CD4-positive, alpha-beta memory T cell (primary cell): Measurements from ENCODE around the gene NDUFA12. TPM values are rescaled to one million over a fixed set of nuclear protein-coding genes. Genes with fewer than 3 reads are reported as not detected.
A peak's percentile ranks its signal among the peaks of the same experiment; 100 is the strongest.

Source experiments
- CTCF ChIA-PET: fragments of 350-600 bp; sonication (Branson Sonifier 250); formaldehyde crosslinking; loops from one replicate; lab custom pipeline; 2021; ENCODE audit warnings: inconsistent platforms; ENCODE audit not compliant: partially characterized antibody; lab: Charles Lee
- POLR2A ChIA-PET: fragments of 350-600 bp; sonication (Branson Sonifier 250); formaldehyde crosslinking; loops from one replicate; lab custom pipeline; 2021; ENCODE audit not compliant: partially characterized antibody; lab: Charles Lee
- DNase-seq, 5 donors: peaks; one replicate each; pipeline versions ENCODE4 v3.0.0 to v3.0.0-alpha.2; 2020 to 2022; ENCODE audit warnings: mixed read lengths in 1 of 5
- H3K27ac ChIP-seq: one replicate; pipeline ENCODE4 v1.7.0; 2013; ENCODE audit warnings: low read depth, low read length
- H3K27me3 ChIP-seq: 2 replicates; pipeline ENCODE4 v1.7.0; 2013; ENCODE audit warnings: mild to moderate bottlenecking, low read length, moderate library complexity; ENCODE audit not compliant: insufficient read depth
- H3K36me3 ChIP-seq: 2 replicates; pipeline ENCODE4 v1.7.0; 2013; ENCODE audit warnings: mild to moderate bottlenecking, low read length, moderate library complexity; ENCODE audit not compliant: insufficient read depth
- H3K4me1 ChIP-seq: 2 replicates; pipeline ENCODE4 v1.7.0; 2013; ENCODE audit warnings: mild to moderate bottlenecking, low read length, moderate library complexity; ENCODE audit not compliant: insufficient read depth
- H3K4me3 ChIP-seq, 2 donors: one replicate each; pipeline ENCODE4 v1.7.0; 2013; ENCODE audit warnings: low read length in 2 of 2, mild to moderate bottlenecking in 1 of 2
- H3K9me3 ChIP-seq, 2 donors: one replicate each; pipeline ENCODE4 v1.7.0; 2013; ENCODE audit warnings: low read length in 2 of 2, control low read depth in 1 of 2; ENCODE audit not compliant: control insufficient read depth in 1 of 2
- H3K27ac Mint-ChIP-seq, 7 donors: one replicate each; pipeline ENCODE4 v1.8.0; 2020 to 2021; ENCODE audit warnings: mixed read lengths in 7 of 7, mild to moderate bottlenecking in 6 of 7, inconsistent platforms in 3 of 7, moderate library complexity in 3 of 7
- H3K27me3 Mint-ChIP-seq, 2 donors: one replicate each; pipeline ENCODE4 v1.8.0; 2020 to 2021; ENCODE audit warnings: mixed read lengths in 2 of 2
- H3K36me3 Mint-ChIP-seq, 2 donors: one replicate each; pipeline ENCODE4 v1.8.0; 2020 to 2021; ENCODE audit warnings: mixed read lengths in 2 of 2, inconsistent platforms in 1 of 2, mild to moderate bottlenecking in 1 of 2
- H3K4me1 Mint-ChIP-seq, 4 donors: one replicate each; pipeline ENCODE4 v1.8.0; 2020 to 2021; ENCODE audit warnings: mixed read lengths in 4 of 4, mild to moderate bottlenecking in 1 of 4
- H3K4me3 Mint-ChIP-seq, 8 donors: one replicate each; pipeline ENCODE4 v1.8.0; 2020 to 2021; ENCODE audit warnings: mixed read lengths in 8 of 8, mild to moderate bottlenecking in 7 of 8, moderate library complexity in 6 of 8, inconsistent platforms in 3 of 8
- H3K9me3 Mint-ChIP-seq, 8 donors: one replicate each; pipeline ENCODE4 v1.8.0; 2020 to 2021; ENCODE audit warnings: mixed read lengths in 8 of 8, mild to moderate bottlenecking in 5 of 8, inconsistent platforms in 3 of 8, moderate library complexity in 1 of 8
- intact Hi-C: fragments of 100-400 bp; cut with micrococcal nuclease; formaldehyde crosslinking; loops from one replicate; pipeline ENCODE4 v1.15.1; 2023
- polyA plus RNA-seq, 2 donors: library from polyadenylated mRNA; unstranded; fragments of 300-500 nt; fragmentation: Illumina TruSeq; gene quantifications; one replicate each; pipeline ENCODE4 v1.2.3, GENCODE V29; 2021
- total RNA-seq, 2 experiments: library from RNA; stranded (reverse); gene quantifications; one replicate each; pipeline ENCODE4 v1.2.3, GENCODE V29; 2021

Gene NDUFA12
- total and polyA plus RNA-seq, 4 experiments from 2014 or later, result 55.5 to 557 (median 170) TPM

DNA sequence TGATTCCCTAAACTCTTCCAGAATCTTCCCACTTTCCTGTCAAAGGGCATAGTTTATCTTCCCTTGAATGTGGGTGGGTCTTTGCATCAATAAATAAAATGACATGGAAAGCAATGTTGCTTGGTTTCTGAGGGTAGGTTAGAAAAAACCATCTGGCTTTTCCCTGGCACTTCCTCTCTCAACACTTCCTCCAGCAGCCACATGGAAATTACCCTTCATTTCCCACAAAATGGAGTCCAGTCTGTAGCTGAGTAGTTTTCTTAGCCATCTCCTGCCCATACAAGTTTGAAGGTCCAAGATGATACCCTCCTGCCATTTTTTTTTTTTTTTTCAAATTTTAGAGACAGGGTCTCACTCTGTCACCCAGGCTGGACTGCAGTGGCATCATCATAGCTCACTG, 11.1 kb upstream of the NDUFA12 start:
- CTCF ChIA-PET, result interaction anchor here (0.7 to 1.2 kb wide), 4 partner anchors 11 to 62 kb away, joined by 3 to 7 read pairs (median 4); partner anchors contain the start of gene NDUFA12
- Mint-ChIP-seq H3K27me3 (no peaks in the 10 kb centered on the region), H3K4me3 (no peak overlapping the region), H3K27ac (peak overlapping the region in 1 of 7 donors; percentile 68), H3K9me3 (peaks cover 0 to 10% (median 6%) of the 10 kb centered on the region in 8 donors), H3K4me1 (no peaks in the 10 kb centered on the region), H3K36me3 (peaks cover 3 to 18% of the 10 kb centered on the region in 2 donors)
- intact Hi-C loops, result no loop called here
- H3K36me3 ChIP-seq, result no peaks in the 10 kb centered on the region
- POLR2A ChIA-PET, result interaction anchor here (0.7 to 3.5 kb wide), 2 partner anchors 11 to 64 kb away, joined by 3 to 17 read pairs; partner anchors contain the start of gene NDUFA12
- no peaks in the 10 kb centered on the region for H3K4me1 ChIP-seq
- H3K9me3 ChIP-seq, result no peaks in the 10 kb centered on the region
- no peaks in the 10 kb centered on the region for H3K27me3 ChIP-seq
- no peak overlapping the region for H3K4me3 ChIP-seq
- no peak for DNase-seq
- H3K27ac ChIP-seq, result no peak overlapping the region

GRCh38 chr12:95006206-95006605, 2.7 kb upstream of the NDUFA12 start:
- intact Hi-C loops, result loop anchor here (10.0 kb wide), 1 partner anchor 541 kb away; no protein-coding TSS in a partner anchor
- Mint-ChIP-seq H3K27ac (peak overlapping the region in 4 of 7 donors; percentile 13 to 70 (median 32)), H3K4me1 (peaks cover 14 to 29% (median 19%) of the 10 kb centered on the region in 4 donors), H3K9me3 (peaks cover 0 to 40% (median 26%) of the 10 kb centered on the region in 8 donors), H3K27me3 (no peaks in the 10 kb centered on the region), H3K4me3 (peak overlapping the region in 2 of 8 donors; percentile 3 to 36), H3K36me3 (peaks cover 8 to 15% of the 10 kb centered on the region in 2 donors)
- Histone ChIP-seq H3K9me3 (no peaks in the 10 kb centered on the region), H3K4me1 (peaks cover 33% of the 10 kb centered on the region), H3K27me3 (no peaks in the 10 kb centered on the region), H3K27ac (no peak overlapping the region), H3K36me3 (no peaks in the 10 kb centered on the region), H3K4me3 (no peak overlapping the region)
- ChIA-PET POLR2A (interaction anchor here (0.6 to 1.8 kb wide), 2 partner anchors 16 to 51 kb away, joined by 3 read pairs; no protein-coding TSS in a partner anchor), CTCF (interaction anchor here (1.4 kb wide), 1 partner anchor 16 kb away, joined by 3 read pairs; no protein-coding TSS in a partner anchor)
- DNase-seq, result peak in 1 of 5 donors; percentile 4

- H3K27ac ChIP-seq, result no peak overlapping the region
- H3K4me1 ChIP-seq, result peaks cover 49% of the 10 kb centered on the region
- H3K36me3 Mint-ChIP-seq, result peaks cover 10 to 28% of the 10 kb centered on the region in 2 donors
- peaks cover 20 to 43% (median 30%) of the 10 kb centered on the region in 4 donors for H3K4me1 Mint-ChIP-seq
- ChIA-PET POLR2A (interaction anchor here (1.3 to 5.4 kb wide), 6 partner anchors 15 to 469 kb away, joined by 5 to 116 read pairs (median 10); partner anchors contain the start of genes METAP2 and NR2C1), CTCF (interaction anchor here (0.7 to 2.4 kb wide), 4 partner anchors 9 to 213 kb away, joined by 3 to 21 read pairs (median 7); partner anchors contain the start of genes FGD6, NR2C1 and VEZT)
- no peaks in the 10 kb centered on the region for H3K36me3 ChIP-seq
- no peaks in the 10 kb centered on the region for H3K9me3 ChIP-seq
- no peak overlapping the region for H3K4me3 ChIP-seq
- DNase-seq, result no peak
- H3K27me3 ChIP-seq, result no peaks in the 10 kb centered on the region
- H3K4me3 Mint-ChIP-seq, result peak overlapping the region; percentile 26 to 95 (median 70)
- H3K27ac Mint-ChIP-seq, result peak overlapping the region; percentile 32 to 96 (median 94)
- H3K27me3 Mint-ChIP-seq, result no peaks in the 10 kb centered on the region
- intact Hi-C loops, result loop anchor here (5.0 to 10.0 kb wide), 3 partner anchors 468 to 1033 kb away; partner anchors contain the start of genes LTA4H and METAP2
- peaks cover 0 to 37% (median 23%) of the 10 kb centered on the region in 8 donors for H3K9me3 Mint-ChIP-seq
Measured at GRCh38 chr12:95004610-95005009, 1.1 kb upstream of the NDUFA12 start.

DNA sequence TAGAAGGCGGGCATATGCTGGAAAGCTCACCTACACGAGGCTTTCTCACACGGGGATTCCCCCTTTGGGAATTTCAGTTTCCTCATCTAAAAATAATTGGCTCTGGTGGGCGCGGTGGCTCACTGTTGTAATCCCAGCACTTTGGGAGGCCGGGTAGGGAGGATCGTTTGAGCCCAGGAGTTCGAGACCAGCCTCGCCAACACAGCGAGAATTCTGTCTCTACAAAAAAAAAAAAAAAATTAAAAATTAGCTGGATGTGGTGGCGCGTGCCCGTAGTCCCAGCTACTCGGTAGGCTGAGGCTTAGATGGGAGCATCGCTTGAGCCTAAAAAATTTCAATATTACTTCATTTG, 400 bp upstream of the NDUFA12 start:
- no peaks in the 10 kb centered on the region for H3K27me3 ChIP-seq
- no peak for DNase-seq
- POLR2A ChIA-PET, result interaction anchor here (0.6 to 5.4 kb wide), 20 partner anchors 11 to 1449 kb away, joined by 3 to 116 read pairs (median 5); partner anchors contain the start of genes CDK17, FGD6, METAP2 and NR2C1
- no peaks in the 10 kb centered on the region for H3K27me3 Mint-ChIP-seq
- peaks cover 0 to 31% (median 21%) of the 10 kb centered on the region in 8 donors for H3K9me3 Mint-ChIP-seq
- peaks cover 15 to 34% of the 10 kb centered on the region in 2 donors for H3K36me3 Mint-ChIP-seq
- intact Hi-C loops, result loop anchor here (1.0 to 10.0 kb wide), 7 partner anchors 17 to 1327 kb away; partner anchors contain the start of genes CRADD, LTA4H, METAP2 and NR2C1
- H3K9me3 ChIP-seq, result no peaks in the 10 kb centered on the region
- H3K4me3 ChIP-seq, result peak overlapping the region in 1 of 2 donors; percentile 83
- peak overlapping the region; percentile 80 for H3K27ac ChIP-seq
- peaks cover 56% of the 10 kb centered on the region for H3K4me1 ChIP-seq
- peak overlapping the region; percentile 93 to 99 (median 95) for H3K4me3 Mint-ChIP-seq
- peaks cover 27 to 50% (median 37%) of the 10 kb centered on the region in 4 donors for H3K4me1 Mint-ChIP-seq
- H3K27ac Mint-ChIP-seq, result peak overlapping the region; percentile 92 to 97 (median 96)
- CTCF ChIA-PET, result interaction anchor here (0.7 to 2.4 kb wide), 10 partner anchors 8 to 283 kb away, joined by 3 to 21 read pairs (median 4); partner anchors contain the start of genes FGD6, NR2C1 and VEZT
- no peaks in the 10 kb centered on the region for H3K36me3 ChIP-seq

GRCh38 chr12:95002754-95003153, 743 bp downstream of the NDUFA12 start:
- Mint-ChIP-seq H3K4me1 (peaks cover 37 to 61% (median 45%) of the 10 kb centered on the region in 4 donors), H3K27me3 (no peaks in the 10 kb centered on the region), H3K4me3 (peak overlapping the region; percentile 93 to 99 (median 95)), H3K27ac (peak overlapping the region; percentile 92 to 97 (median 96)), H3K36me3 (peaks cover 23 to 41% of the 10 kb centered on the region in 2 donors), H3K9me3 (peaks cover 0 to 20% (median 15%) of the 10 kb centered on the region in 8 donors)
- ChIA-PET POLR2A (interaction anchor here (1.0 to 5.4 kb wide), 9 partner anchors 12 to 471 kb away, joined by 3 to 116 read pairs (median 7); partner anchors contain the start of genes FGD6, METAP2 and VEZT), CTCF (interaction anchor here (1.3 to 2.4 kb wide), 7 partner anchors 11 to 215 kb away, joined by 4 to 21 read pairs (median 7); partner anchors contain the start of genes FGD6, NR2C1 and VEZT)
- Histone ChIP-seq H3K9me3 (no peaks in the 10 kb centered on the region), H3K27me3 (no peaks in the 10 kb centered on the region), H3K27ac (peak overlapping the region; percentile 80), H3K4me1 (peaks cover 65% of the 10 kb centered on the region), H3K4me3 (peak overlapping the region; percentile 83 to 96), H3K36me3 (no peaks in the 10 kb centered on the region)
- no peak for DNase-seq
- intact Hi-C loops, result loop anchor here (1.0 to 10.0 kb wide), 7 partner anchors 16 to 1326 kb away; partner anchors contain the start of genes CRADD, LTA4H, METAP2 and NR2C1

GRCh38 chr12:94998326-94998725, 5.2 kb downstream of the NDUFA12 start:
- no peaks in the 10 kb centered on the region for H3K9me3 ChIP-seq
- Mint-ChIP-seq H3K4me1 (peaks cover 32 to 52% (median 39%) of the 10 kb centered on the region in 4 donors), H3K4me3 (peak overlapping the region in 4 of 8 donors; percentile 6 to 72 (median 16)), H3K27ac (no peak overlapping the region), H3K9me3 (no peaks in the 10 kb centered on the region), H3K36me3 (peaks cover 30 to 59% of the 10 kb centered on the region in 2 donors), H3K27me3 (no peaks in the 10 kb centered on the region)
- H3K4me1 ChIP-seq, result peaks cover 49% of the 10 kb centered on the region
- no peak for DNase-seq
- CTCF ChIA-PET, result no interaction called here
- H3K36me3 ChIP-seq, result peaks cover 5% of the 10 kb centered on the region
- H3K4me3 ChIP-seq, result no peak overlapping the region
- H3K27me3 ChIP-seq, result no peaks in the 10 kb centered on the region
- H3K27ac ChIP-seq, result no peak overlapping the region
- POLR2A ChIA-PET, result no interaction called here
- intact Hi-C loops, result no loop called here

DNA sequence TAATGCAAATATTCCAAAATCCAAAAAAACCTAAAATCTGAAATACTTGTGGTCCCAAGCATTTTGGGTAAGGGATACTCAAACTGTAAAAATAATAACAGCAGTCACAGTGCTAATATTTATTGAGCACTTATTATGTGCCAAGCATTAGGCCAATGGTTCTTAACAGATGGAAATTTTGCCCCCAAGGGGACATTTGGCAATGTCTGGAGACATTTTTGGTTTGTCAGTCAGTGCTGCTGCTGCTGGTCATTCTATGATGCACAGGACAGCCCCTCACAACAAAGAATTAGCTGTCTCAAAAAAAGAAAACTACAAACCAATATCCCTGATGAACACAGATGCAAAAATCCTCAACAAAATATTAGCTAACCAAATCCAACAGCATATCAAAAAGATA, 5.8 kb downstream of the NDUFA12 start:
- Mint-ChIP-seq H3K4me3 (no peak overlapping the region), H3K4me1 (peaks cover 29 to 47% (median 35%) of the 10 kb centered on the region in 4 donors), H3K9me3 (no peaks in the 10 kb centered on the region), H3K27me3 (no peaks in the 10 kb centered on the region), H3K36me3 (peaks cover 30 to 57% of the 10 kb centered on the region in 2 donors), H3K27ac (no peak overlapping the region)
- H3K27ac ChIP-seq, result no peak overlapping the region
- ChIA-PET CTCF (no interaction called here), POLR2A (no interaction called here)
- peaks cover 5% of the 10 kb centered on the region for H3K36me3 ChIP-seq
- H3K9me3 ChIP-seq, result no peaks in the 10 kb centered on the region
- no peaks in the 10 kb centered on the region for H3K27me3 ChIP-seq
- intact Hi-C loops, result no loop called here
- H3K4me3 ChIP-seq, result no peak overlapping the region
- peaks cover 46% of the 10 kb centered on the region for H3K4me1 ChIP-seq
- no peak for DNase-seq
